Non-pigmented ciliary epithelial cell (primary cell): Measurements from ENCODE around the gene JCAD.
"Not testable (repeated sequence)": the region's sequence is repeated elsewhere in the genome, so short reads cannot be mapped to it uniquely, and the experiment has no call there.

Experiments used
- DNase-seq: peaks from one replicate; pipeline ENCODE4 v3.0.0-alpha.2; 2010; ENCODE audit warnings: low read depth

JCAD gene, protein sequence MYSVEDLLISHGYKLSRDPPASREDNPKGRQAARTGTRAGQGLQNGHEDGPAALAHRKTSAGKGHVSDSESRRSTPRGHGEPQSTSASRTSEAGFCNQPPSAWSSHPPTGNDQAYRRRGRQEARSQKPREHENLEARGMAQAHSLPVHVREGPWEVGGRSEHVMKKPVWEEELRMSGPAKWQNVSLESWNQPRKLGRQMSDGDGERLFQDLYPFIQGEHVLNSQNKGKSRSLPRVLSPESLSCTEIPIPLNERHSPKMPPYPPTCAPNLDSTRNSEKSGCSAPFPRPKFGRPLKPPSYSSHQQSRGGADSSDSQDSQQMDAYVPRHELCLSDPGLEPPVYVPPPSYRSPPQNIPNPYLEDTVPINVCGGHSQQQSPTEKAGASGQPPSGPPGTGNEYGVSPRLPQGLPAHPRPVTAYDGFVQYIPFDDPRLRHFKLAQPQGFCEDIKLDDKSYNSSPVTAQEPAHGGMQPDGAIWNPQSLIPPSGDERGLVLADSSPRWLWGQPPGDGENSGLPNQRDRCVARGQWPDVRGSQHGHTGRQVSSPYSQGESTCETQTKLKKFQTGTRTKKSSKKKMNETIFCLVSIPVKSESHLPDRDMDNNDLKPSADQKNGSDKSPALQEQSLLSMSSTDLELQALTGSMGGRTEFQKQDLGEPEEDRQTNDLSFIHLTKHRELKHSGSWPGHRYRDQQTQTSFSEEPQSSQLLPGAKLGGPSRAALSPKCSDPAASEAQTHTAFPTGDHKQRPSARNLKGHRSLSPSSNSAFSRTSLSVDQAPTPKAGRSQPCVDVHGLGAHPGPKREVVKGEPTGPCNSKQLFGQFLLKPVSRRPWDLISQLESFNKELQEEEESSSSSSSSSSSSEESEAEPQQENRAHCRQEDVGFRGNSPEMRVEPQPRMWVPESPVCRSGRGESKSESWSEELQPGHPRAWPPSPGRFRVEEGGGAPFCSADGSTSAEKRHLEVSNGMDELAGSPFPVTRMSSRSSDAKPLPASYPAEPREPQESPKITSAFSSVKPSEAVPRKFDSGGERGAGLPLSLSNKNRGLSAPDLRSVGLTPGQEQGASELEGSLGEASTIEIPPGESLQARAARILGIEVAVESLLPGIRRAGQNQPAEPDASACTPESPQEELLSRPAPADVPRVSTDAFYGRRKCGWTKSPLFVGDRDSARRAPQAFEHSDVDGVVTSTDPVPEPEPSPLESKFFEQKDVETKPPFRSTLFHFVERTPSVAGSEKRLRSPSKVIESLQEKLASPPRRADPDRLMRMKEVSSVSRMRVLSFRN (N-terminal part only)

GRCh38 chr10:30059209-30060107 lies at the start of gene JCAD:
TSS of gene JCAD (minus strand) at chr10:30059586. CDS start at chr10:30047812, 11,774 bp downstream.
- no peak for DNase-seq

DNA sequence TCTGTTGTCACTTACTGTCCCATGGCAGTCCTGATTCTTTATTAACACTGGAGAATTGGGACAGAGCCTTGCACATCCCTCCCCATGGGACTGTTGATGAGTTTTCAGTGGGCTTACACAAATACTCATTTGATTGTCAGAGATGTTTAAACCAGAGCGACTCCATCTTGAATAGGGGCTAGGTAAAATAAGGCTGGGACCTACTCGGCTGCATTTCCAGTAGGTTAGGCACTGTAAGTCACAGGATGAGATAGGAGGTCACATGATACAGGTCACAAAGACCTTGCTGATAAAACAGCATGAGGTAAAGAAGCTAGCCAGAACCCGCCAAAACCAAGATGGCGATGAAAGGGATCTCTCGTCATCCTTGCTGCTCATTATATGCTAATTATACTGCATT lies 47.6 kb upstream of the JCAD start:
- DNase-seq: no peak

DNA sequence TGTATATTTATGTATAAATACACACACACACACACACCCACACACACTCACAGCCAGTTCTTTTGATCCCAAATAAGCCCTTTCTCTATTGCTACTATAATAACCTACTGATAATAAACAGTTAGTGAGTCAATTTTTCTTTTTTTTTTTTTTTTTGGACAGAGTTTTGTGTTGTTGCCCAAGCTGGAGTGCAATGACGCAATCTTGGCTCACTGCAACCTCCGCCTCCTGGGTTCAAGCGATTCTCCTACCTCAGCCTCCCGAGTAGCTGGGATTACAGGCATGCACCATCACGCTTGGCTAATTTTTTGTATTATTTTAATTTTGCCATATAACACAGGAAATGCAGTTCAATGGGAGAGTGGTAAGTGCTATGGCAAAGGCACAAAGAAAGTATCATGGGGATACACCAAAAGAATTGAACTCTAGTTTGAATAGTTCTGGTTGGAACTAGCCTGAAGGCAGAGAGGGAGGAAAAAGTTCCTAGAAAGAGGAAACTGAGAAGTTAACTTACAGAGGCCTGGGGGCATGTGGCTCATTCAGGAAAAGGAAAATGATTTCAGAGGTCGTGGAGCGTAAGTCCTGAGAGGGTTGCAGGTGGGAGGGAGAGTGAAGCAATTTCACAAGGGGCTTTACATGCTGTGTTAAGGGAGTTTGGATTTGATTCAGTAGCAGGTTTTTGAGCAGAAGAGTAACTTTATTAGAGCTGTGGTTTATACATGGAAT lies 44.4 kb upstream of the JCAD start:
- no peak for DNase-seq

- not testable (repeated sequence) for DNase-seq
Observed at GRCh38 chr10:30099706-30100105, 40.3 kb upstream of the JCAD start.

GRCh38 chr10:30099101-30099500 lies 39.7 kb upstream of the JCAD start:
- no peak for DNase-seq

DNA sequence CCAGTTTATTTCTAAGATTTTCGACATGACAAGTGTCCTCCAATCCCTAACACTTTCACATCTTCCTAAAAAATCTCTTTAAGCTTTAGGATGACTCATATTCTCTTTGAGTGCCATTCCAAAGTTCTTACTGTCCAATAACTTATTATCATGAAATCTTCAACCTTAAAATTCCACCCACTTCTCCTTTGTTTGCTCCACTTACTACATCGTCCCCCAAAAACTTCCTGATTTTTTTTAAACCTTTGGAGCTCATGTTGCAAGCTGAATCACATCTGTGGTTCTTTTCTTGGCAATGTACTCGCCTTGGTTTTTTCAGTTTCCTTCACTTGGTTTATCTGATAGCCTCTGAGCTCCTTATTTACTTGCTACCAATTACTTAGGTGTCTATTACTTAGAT lies 39.2 kb upstream of the JCAD start:
- DNase-seq: peak; percentile 84

- DNase-seq: no peak
Observed at GRCh38 chr10:30096564-30096963, 37.2 kb upstream of the JCAD start.

DNA sequence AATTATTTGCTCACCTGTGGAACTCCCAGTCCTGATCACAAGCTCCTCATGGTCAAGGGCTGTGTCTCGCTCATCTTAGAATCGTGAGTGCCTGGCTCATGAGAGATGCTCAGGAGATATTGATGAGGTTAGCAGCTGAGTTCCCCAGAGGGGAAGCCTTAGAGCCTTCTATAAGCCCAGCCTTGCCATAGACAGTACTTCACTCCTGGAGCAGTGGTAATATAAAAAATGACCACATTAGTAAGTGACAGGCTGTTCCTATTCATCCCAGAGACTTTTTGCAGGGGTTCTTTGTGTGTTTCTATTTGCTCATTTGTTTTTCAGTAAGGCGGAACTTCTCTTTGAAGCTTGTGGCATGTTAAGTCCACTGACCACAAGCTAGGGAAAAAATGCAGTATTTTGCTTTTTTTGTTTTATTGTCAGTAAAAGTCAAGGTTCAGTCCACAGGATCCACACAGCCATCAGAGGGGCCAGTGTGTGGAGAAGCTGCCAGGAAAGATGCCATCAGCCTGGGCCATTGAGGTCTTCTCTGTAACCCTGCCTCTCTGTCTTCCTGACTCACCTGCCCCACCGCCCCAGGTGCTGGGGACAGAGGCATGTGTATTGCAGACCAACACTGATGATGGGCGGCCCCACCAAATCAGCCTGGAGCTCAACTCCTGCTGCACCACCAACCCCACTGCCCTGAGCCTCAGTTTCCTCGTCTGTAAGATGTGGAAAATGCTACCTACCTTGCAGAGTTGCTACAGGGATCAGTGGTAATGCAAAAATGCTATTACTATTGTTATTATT lies 36.4 kb upstream of the JCAD start:
- DNase-seq: no peak

GRCh38 chr10:30094601-30095000 lies 35.2 kb upstream of the JCAD start:
- no peak for DNase-seq

GRCh38 chr10:30093303-30093950 lies 34.0 kb upstream of the JCAD start:
- DNase-seq: no peak

DNA sequence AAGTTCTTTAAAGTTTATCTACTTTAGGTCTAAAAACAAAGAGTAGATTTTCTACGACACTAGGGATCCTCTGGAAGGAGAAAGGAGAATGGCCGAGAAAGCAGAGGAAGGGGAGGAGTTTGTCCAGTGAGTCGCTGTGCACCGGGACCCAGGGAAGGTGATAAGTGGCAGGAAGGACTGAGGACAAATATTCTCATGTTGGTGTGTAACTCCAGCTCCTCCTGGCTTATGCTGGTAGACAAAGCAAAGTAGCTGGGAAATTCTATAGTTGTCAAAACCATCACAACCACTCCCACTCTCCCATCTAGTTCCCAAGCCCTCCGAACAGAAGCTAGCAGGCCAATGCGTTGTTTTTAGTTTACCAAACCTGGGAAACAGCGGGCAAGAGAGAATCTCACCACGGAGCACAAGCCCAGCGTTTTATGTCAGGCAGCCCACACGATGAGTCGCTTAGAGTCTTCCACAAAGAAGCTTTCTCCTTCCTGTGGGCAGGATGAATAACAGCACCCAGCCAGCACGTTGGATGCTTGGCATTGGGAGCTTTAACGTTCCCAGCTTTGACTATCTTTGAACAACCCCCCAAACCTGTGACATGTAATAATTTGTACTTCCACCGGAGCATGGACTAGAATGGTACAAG lies 32.9 kb upstream of the JCAD start:
- DNase-seq: no peak

DNA sequence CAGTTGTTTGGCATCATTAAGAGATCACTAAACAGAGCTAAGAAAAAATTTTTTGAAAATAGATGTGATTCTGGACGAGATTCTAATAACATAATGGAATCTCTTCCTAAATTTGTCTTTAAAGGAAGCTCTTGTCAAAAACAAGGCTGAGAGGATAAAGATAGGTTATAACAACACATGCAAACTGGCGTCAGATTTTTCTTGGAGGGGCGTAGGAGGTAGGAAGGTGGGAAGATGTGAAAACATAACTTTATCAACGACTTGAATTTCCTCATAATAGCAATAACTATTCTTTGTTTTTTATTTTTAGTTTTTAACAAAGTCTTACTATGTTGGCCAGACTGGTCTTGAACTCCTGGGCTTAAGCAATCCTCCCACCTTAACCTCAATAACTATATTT lies 31.8 kb upstream of the JCAD start:
- no peak for DNase-seq

DNA sequence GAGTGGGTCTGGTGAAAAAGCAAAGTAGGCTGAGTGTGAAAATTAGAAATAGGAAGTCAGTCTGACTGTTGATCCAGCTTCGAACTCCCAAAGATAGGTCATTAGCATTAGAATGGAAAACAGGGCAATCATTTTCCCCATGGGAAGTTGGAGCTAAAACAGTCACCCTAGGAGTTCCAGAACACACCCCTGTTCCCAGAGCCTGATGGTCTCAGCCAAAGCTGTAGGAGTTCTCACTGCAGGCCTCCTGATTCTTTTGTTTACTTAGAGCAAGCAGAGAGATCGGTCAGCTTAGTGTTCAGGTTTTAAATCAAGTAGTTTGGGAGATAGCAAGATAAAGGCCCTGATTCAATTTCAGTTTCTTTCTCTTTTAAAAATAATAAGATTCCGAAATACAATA lies 28.8 kb upstream of the JCAD start:
- DNase-seq: no peak

GRCh38 chr10:30083934-30084333 lies 24.5 kb upstream of the JCAD start:
- DNase-seq: no peak

GRCh38 chr10:30081182-30081581 lies 21.8 kb upstream of the JCAD start:
- no peak for DNase-seq

DNA sequence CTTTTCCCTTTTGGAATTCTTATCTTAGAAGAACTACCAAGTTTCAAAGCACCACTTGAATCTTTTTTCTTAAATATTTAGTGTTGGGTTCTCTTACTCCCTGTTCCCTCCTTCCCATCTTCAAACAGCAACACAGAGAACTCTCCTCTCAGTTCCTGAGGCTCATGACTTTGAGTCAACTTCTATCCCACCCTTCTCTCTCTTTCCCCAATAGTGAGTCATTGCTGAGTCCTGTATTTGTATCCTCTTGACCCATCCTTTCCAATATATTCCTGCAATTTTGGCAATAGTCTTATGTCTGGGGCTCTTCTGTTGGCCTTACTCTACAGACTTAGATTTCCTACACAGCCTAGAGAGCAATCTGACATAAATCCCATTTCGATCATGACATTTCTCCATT lies 20.8 kb upstream of the JCAD start:
- no peak for DNase-seq

- DNase-seq: no peak
Observed at GRCh38 chr10:30079408-30079807, 20.0 kb upstream of the JCAD start.

DNA sequence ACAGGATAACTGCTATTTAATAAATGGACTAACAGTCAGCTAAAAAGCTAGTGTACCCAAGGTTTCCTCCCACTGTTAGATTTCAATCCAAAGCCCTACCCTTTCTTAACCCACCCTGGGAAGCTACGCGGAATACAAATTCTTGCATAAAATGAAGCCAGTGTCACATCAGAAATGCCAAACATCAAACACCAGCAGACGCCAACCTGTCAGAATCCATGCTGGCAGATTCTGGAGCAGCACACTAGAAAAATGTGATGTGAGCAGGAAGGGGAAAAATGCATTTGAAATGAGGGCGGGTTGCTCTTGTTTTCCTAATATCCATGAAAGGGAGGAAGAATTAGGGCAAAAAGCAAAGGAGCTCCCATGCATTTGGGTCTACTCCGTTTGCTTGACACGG lies 16.1 kb upstream of the JCAD start:
- DNase-seq: no peak

DNA sequence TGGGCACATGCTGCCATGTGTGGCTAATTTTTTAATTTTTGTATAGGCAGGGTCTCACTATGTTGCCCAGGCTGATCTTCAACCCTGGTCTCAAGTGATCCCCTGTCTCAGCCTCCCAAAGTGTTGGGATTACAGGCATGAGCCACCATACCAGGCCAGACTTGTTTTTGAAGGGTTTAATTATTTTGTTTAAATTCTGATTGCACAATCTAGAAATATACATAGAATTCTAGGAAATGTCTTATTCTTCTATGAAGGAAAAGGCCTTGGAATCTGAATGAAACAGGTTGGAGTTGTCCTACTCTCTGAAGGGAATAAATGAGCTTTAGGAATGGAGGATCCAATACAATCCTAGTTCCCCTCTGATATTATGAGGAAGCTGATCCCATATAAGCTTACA lies 15.5 kb upstream of the JCAD start:
- no peak for DNase-seq
